ENCODE results near the gene NQO2. TPM values are rescaled to one million over a fixed set of nuclear protein-coding genes. Genes with fewer than 3 reads are reported as not detected.

Gene NQO2
- total and polyA plus RNA-seq, 2 of the 13 experiments (the other 11 are each of a cell fraction or from before 2014, with no cell fraction given): 32.2 to 56.5 TPM

- no peak for TF ChIP-seq ZNF784 (CRISPR knock-in tag; IDR thresholded peaks at IDR 0.05; ENCODE audit: borderline replicate concordance)
- TF ChIP-seq ZNF512B (CRISPR knock-in tag; IDR thresholded peaks at IDR 0.05; ENCODE audit: borderline replicate concordance): peak; percentile 90
- no peak; the same call in 1 of the 2 replicates for TF ChIP-seq E2F2 (CRISPR knock-in tag; IDR thresholded peaks at IDR 0.05; ENCODE audit: borderline replicate concordance)
- no peak for TF ChIP-seq NCOA5 (CRISPR knock-in tag; IDR thresholded peaks at IDR 0.05)
- TF ChIP-seq MIER3 (CRISPR knock-in tag; IDR thresholded peaks at IDR 0.05; ENCODE audit: borderline replicate concordance): no peak; the same call in 1 of the 2 replicates
- TF ChIP-seq ZNF567 (CRISPR knock-in tag; IDR thresholded peaks at IDR 0.05; ENCODE audit: borderline replicate concordance): peak; percentile 16; the same call in 1 of the 2 replicates
- TF ChIP-seq AGO2 (optimal IDR thresholded peaks at IDR 0.05; ENCODE audit: low read depth, low read length): peak; percentile 49
- peak; percentile 48; the same call in 1 of the 2 replicates for TF ChIP-seq GMEB2 (CRISPR knock-in tag; IDR thresholded peaks at IDR 0.05; ENCODE audit: low read depth)
- TF ChIP-seq SIX1 (CRISPR knock-in tag; IDR thresholded peaks at IDR 0.05; ENCODE audit: borderline replicate concordance): no peak
- TF ChIP-seq ZNF629 (CRISPR knock-in tag; conservative IDR thresholded peaks at IDR 0.05): no peak
- peak; percentile 70 for TF ChIP-seq SAP130 (CRISPR knock-in tag; IDR thresholded peaks at IDR 0.05; ENCODE audit: low read depth)
- TF ChIP-seq BORCS8-MEF2B (CRISPR knock-in tag; IDR thresholded peaks at IDR 0.05): no peak; the same call in 1 of the 2 replicates
- TF ChIP-seq GABPA (IDR thresholded peaks at IDR 0.05; ENCODE audit: low read depth, low read length): 0 out of 2 replicates have a peak, but pooled peaks have one; percentile 9
- no peak; the same call in 1 of the 2 replicates for TF ChIP-seq GABPA (CRISPR knock-in tag; IDR thresholded peaks at IDR 0.05; ENCODE audit: low read depth)
- TF ChIP-seq ZNF451 (CRISPR knock-in tag; IDR thresholded peaks at IDR 0.05): peak; percentile 27; the same call in 1 of the 2 replicates
- 0 out of 2 replicates have a peak, but pooled peaks have one; percentile 33 for TF ChIP-seq MEIS1 (CRISPR knock-in tag; IDR thresholded peaks at IDR 0.05; ENCODE audit: borderline replicate concordance)
- TF ChIP-seq MZF1 (CRISPR knock-in tag; IDR thresholded peaks at IDR 0.05; ENCODE audit: borderline replicate concordance): peak; percentile 85; the same call in 1 of the 2 replicates
- TF ChIP-seq MNT (IDR thresholded peaks at IDR 0.05): no peak
These were observed at the start of gene NQO2 (continued) for GRCh38 chr6:2999618-3000557.
